GM19193 (cell line): ENCODE results near the gene GABRA6.

Experiments used
- POLR2A ChIP-seq: IDR thresholded peaks from 4 replicates; pipeline ENCODE4 v1.6.1; 2011; ENCODE audit not compliant: insufficient read depth, insufficient read length; ENCODE audit errors: extremely low read depth

Gene GABRA6

GRCh38 chr5:161685461-161685860 is at the start of gene GABRA6:
Gene GABRA6, plus strand, starts transcription at chr5:161685721. Its CDS starts 269 bp downstream, at chr5:161685990.
- TF ChIP-seq POLR2A, result no peak

GRCh38 chr5:161637591-161637990 is 47.9 kb upstream of the GABRA6 start:
- no peak for TF ChIP-seq POLR2A

- TF ChIP-seq POLR2A, result no peak
Observed at GRCh38 chr5:161641444-161641843, 44.1 kb upstream of the GABRA6 start.

GRCh38 chr5:161645264-161645663 is 40.3 kb upstream of the GABRA6 start:
- TF ChIP-seq POLR2A, result no peak

- no peak for TF ChIP-seq POLR2A
Observed at GRCh38 chr5:161660806-161661205, 24.7 kb upstream of the GABRA6 start.

- no peak for TF ChIP-seq POLR2A
Observed at GRCh38 chr5:161663431-161663830, 22.1 kb upstream of the GABRA6 start.

- TF ChIP-seq POLR2A, result no peak
Observed at GRCh38 chr5:161676103-161676502, 9.4 kb upstream of the GABRA6 start.

- TF ChIP-seq POLR2A, result no peak
Observed at GRCh38 chr5:161686149-161686548, 628 bp downstream of the GABRA6 start.

- TF ChIP-seq POLR2A, result no peak
Observed at GRCh38 chr5:161686881-161687280, 1.4 kb downstream of the GABRA6 start.

- TF ChIP-seq POLR2A, result no peak
Observed at GRCh38 chr5:161687316-161687715, 1.8 kb downstream of the GABRA6 start.

GRCh38 chr5:161691911-161692310 is 6.4 kb downstream of the GABRA6 start:
- no peak for TF ChIP-seq POLR2A

- TF ChIP-seq POLR2A, result no peak
Observed at GRCh38 chr5:161697001-161697400, 11.5 kb downstream of the GABRA6 start.

- TF ChIP-seq POLR2A, result no peak
Observed at GRCh38 chr5:161700065-161700464, 14.5 kb downstream of the GABRA6 start.

- no peak for TF ChIP-seq POLR2A
Observed at GRCh38 chr5:161703528-161703927, 18.0 kb downstream of the GABRA6 start.

- TF ChIP-seq POLR2A, result no peak
Observed at GRCh38 chr5:161707382-161707781, 21.9 kb downstream of the GABRA6 start.

GRCh38 chr5:161709239-161709638 is 23.7 kb downstream of the GABRA6 start:
- no peak for TF ChIP-seq POLR2A

- no peak for TF ChIP-seq POLR2A
Observed at GRCh38 chr5:161713042-161713441, 27.5 kb downstream of the GABRA6 start.
